Activated T-cell treated with anti-CD3 and anti-CD28 coated beads, Interleukin-2, amount 50 U/mL, for 72 hours (primary cell): ENCODE data around the gene MYO3B. TPM values are rescaled to one million over a fixed set of nuclear protein-coding genes. Genes with fewer than 3 reads are reported as not detected.
A peak's percentile ranks its signal among the peaks of the same experiment; 100 is the strongest.

Experiments used
- ATAC-seq, 2 donors: fragments of 150-1000 bp; cut with Tn5 transposase; replicated peaks in 1 of 2; 2 replicates each; pipeline ENCODE4 v1.10.0; 2021; ENCODE audit warnings: moderate library complexity in 2 of 2, mild to moderate bottlenecking in 1 of 2
- DNase-seq, 2 donors: peaks; one replicate each; pipeline ENCODE4 v3.0.0; 2021 to 2022; ENCODE audit warnings: mixed read lengths in 1 of 2
- H3K27ac Mint-ChIP-seq: one replicate; pipeline ENCODE4 v1.8.0; 2022; ENCODE audit warnings: mild to moderate bottlenecking, moderate library complexity, mixed read lengths
- H3K27me3 Mint-ChIP-seq: one replicate; pipeline ENCODE4 v1.8.0; 2022; ENCODE audit warnings: low read depth, mixed read lengths
- H3K36me3 Mint-ChIP-seq, 2 donors: one replicate each; pipeline ENCODE4 v1.8.0; 2022; ENCODE audit warnings: mixed read lengths in 2 of 2, mild to moderate bottlenecking in 1 of 2; ENCODE audit not compliant: insufficient read depth in 2 of 2
- H3K4me1 Mint-ChIP-seq: one replicate; pipeline ENCODE4 v1.8.0; 2022; ENCODE audit warnings: low read depth, mixed read lengths
- H3K4me3 Mint-ChIP-seq, 2 donors: one replicate each; pipeline ENCODE4 v1.8.0; 2022; ENCODE audit warnings: mild to moderate bottlenecking in 2 of 2, mixed read lengths in 2 of 2, moderate library complexity in 2 of 2
- H3K9me3 Mint-ChIP-seq, 2 donors: one replicate each; pipeline ENCODE4 v1.8.0; 2022; ENCODE audit warnings: mixed read lengths in 2 of 2
- total RNA-seq, 2 donors: library from RNA; stranded (reverse); gene quantifications; one replicate each; pipeline ENCODE4 v1.2.3, GENCODE V29; 2022

Gene MYO3B
- total RNA-seq, 2 donors from 2014 or later: 3.8 to 4.1 TPM

GRCh38 chr2:170152421-170152820, 25.5 kb upstream of the MYO3B start:
- peaks cover 5% of the 10 kb centered on the region for H3K4me1 Mint-ChIP-seq
- no peak overlapping the region for H3K27ac Mint-ChIP-seq
- H3K4me3 Mint-ChIP-seq: no peak overlapping the region
- DNase-seq (no peak), ATAC-seq (no peak)
- H3K9me3 Mint-ChIP-seq: peaks cover 2 to 3% of the 10 kb centered on the region in 2 donors
- peaks cover 7% of the 10 kb centered on the region for H3K27me3 Mint-ChIP-seq
- H3K36me3 Mint-ChIP-seq: no peaks in the 10 kb centered on the region

GRCh38 chr2:170155022-170155722, 22.8 kb upstream of the MYO3B start:
- Mint-ChIP-seq H3K4me1 (peaks cover 5% of the 10 kb centered on the region), H3K27ac (no peak overlapping the region), H3K4me3 (no peak overlapping the region), H3K36me3 (no peaks in the 10 kb centered on the region), H3K27me3 (peaks cover 7% of the 10 kb centered on the region), H3K9me3 (peaks cover 2 to 3% of the 10 kb centered on the region in 2 donors)
- DNase-seq: no peak
- no peak for ATAC-seq

- peaks cover 5% of the 10 kb centered on the region for H3K4me1 Mint-ChIP-seq
- H3K27me3 Mint-ChIP-seq: peaks cover 7% of the 10 kb centered on the region
- no peak overlapping the region for H3K27ac Mint-ChIP-seq
- H3K9me3 Mint-ChIP-seq: peaks cover 2 to 3% of the 10 kb centered on the region in 2 donors
- DNase-seq: no peak
- no peaks in the 10 kb centered on the region for H3K36me3 Mint-ChIP-seq
- ATAC-seq: no peak
- no peak overlapping the region for H3K4me3 Mint-ChIP-seq
Measured at GRCh38 chr2:170155723-170156253, 22.2 kb upstream of the MYO3B start.

GRCh38 chr2:170156592-170156991, 21.4 kb upstream of the MYO3B start:
- H3K4me1 Mint-ChIP-seq: peaks cover 5% of the 10 kb centered on the region
- no peak for DNase-seq
- H3K36me3 Mint-ChIP-seq: no peaks in the 10 kb centered on the region
- no peak overlapping the region for H3K27ac Mint-ChIP-seq
- no peak for ATAC-seq
- peaks cover 2 to 3% of the 10 kb centered on the region in 2 donors for H3K9me3 Mint-ChIP-seq
- no peak overlapping the region for H3K4me3 Mint-ChIP-seq
- H3K27me3 Mint-ChIP-seq: peaks cover 7% of the 10 kb centered on the region

- H3K4me1 Mint-ChIP-seq: peaks cover 5% of the 10 kb centered on the region
- ATAC-seq: no peak
Measured at GRCh38 chr2:170157025-170157684, 20.8 kb upstream of the MYO3B start.

GRCh38 chr2:170159060-170159459, 18.9 kb upstream of the MYO3B start:
- peaks cover 5% of the 10 kb centered on the region for H3K4me1 Mint-ChIP-seq
- H3K27me3 Mint-ChIP-seq: peaks cover 16% of the 10 kb centered on the region

More at GRCh38 chr2:170157025-170157684, 20.8 kb upstream of the MYO3B start:
- Mint-ChIP-seq H3K36me3 (no peaks in the 10 kb centered on the region), H3K4me3 (no peak overlapping the region), H3K27me3 (peaks cover 7% of the 10 kb centered on the region), H3K27ac (no peak overlapping the region), H3K9me3 (peaks cover under 1 to 2% of the 10 kb centered on the region in 2 donors)
- DNase-seq: no peak

GRCh38 chr2:170161516-170162270, 16.3 kb upstream of the MYO3B start:
- Mint-ChIP-seq H3K27ac (peak overlapping the region; percentile 43), H3K36me3 (no peaks in the 10 kb centered on the region)
- no peak for DNase-seq

More at GRCh38 chr2:170159060-170159459, 18.9 kb upstream of the MYO3B start:
- no peaks in the 10 kb centered on the region for H3K36me3 Mint-ChIP-seq
- H3K27ac Mint-ChIP-seq: no peak overlapping the region
- DNase-seq: no peak
- ATAC-seq: no peak
- no peaks in the 10 kb centered on the region for H3K9me3 Mint-ChIP-seq
- H3K4me3 Mint-ChIP-seq: no peak overlapping the region

GRCh38 chr2:170162271-170162632, 15.7 kb upstream of the MYO3B start:
- Mint-ChIP-seq H3K4me3 (no peak overlapping the region), H3K9me3 (no peaks in the 10 kb centered on the region), H3K27me3 (peaks cover 10% of the 10 kb centered on the region), H3K4me1 (no peaks in the 10 kb centered on the region), H3K36me3 (no peaks in the 10 kb centered on the region), H3K27ac (no peak overlapping the region)
- ATAC-seq (peak; percentile 68 to 78), DNase-seq (no peak)

More at GRCh38 chr2:170161516-170162270, 16.3 kb upstream of the MYO3B start:
- Mint-ChIP-seq H3K4me3 (peak overlapping the region in 1 of 2 donors; percentile 29), H3K4me1 (no peaks in the 10 kb centered on the region), H3K9me3 (no peaks in the 10 kb centered on the region), H3K27me3 (peaks cover 15% of the 10 kb centered on the region)
- ATAC-seq: peak in 1 of 2 donors; percentile 30

GRCh38 chr2:170163411-170164065, 14.4 kb upstream of the MYO3B start:
- Mint-ChIP-seq H3K27ac (no peak overlapping the region), H3K4me3 (no peak overlapping the region), H3K4me1 (no peaks in the 10 kb centered on the region), H3K9me3 (no peaks in the 10 kb centered on the region), H3K27me3 (peaks cover 15% of the 10 kb centered on the region), H3K36me3 (no peaks in the 10 kb centered on the region)
- DNase-seq: no peak
- ATAC-seq: no peak

GRCh38 chr2:170165129-170165528, 12.8 kb upstream of the MYO3B start:
- Mint-ChIP-seq H3K4me1 (no peaks in the 10 kb centered on the region), H3K4me3 (no peak overlapping the region), H3K27me3 (peaks cover 16% of the 10 kb centered on the region), H3K27ac (no peak overlapping the region), H3K9me3 (no peaks in the 10 kb centered on the region), H3K36me3 (no peaks in the 10 kb centered on the region)
- ATAC-seq (peak in 1 of 2 donors; percentile 62), DNase-seq (no peak)

GRCh38 chr2:170166735-170167134, 11.2 kb upstream of the MYO3B start:
- ATAC-seq (no peak), DNase-seq (no peak)
- Mint-ChIP-seq H3K27ac (no peak overlapping the region), H3K36me3 (no peaks in the 10 kb centered on the region), H3K4me3 (no peak overlapping the region), H3K27me3 (peaks cover 16% of the 10 kb centered on the region), H3K9me3 (no peaks in the 10 kb centered on the region), H3K4me1 (no peaks in the 10 kb centered on the region)

- Mint-ChIP-seq H3K27me3 (peaks cover 7% of the 10 kb centered on the region), H3K4me1 (no peaks in the 10 kb centered on the region), H3K4me3 (no peak overlapping the region), H3K9me3 (no peaks in the 10 kb centered on the region), H3K36me3 (no peaks in the 10 kb centered on the region), H3K27ac (no peak overlapping the region)
- DNase-seq (no peak), ATAC-seq (no peak)
Measured at GRCh38 chr2:170170281-170171040, 7.5 kb upstream of the MYO3B start.
